HCT116 (cell line): ENCODE results near the gene PLEKHA4. TPM values are rescaled to one million over a fixed set of nuclear protein-coding genes. Genes with fewer than 3 reads are reported as not detected.

ENCODE experiments used
- ATAC-seq: fragments of 200-7000 bp; cut with Tn5 transposase; 2 replicates; pipeline ENCODE4 v1.9.1; 2020; ENCODE audit warnings: mild to moderate bottlenecking, moderate library complexity
- BruUV-seq: library from RNA; stranded (reverse); fragments of 400-500 nt; replicated peaks from 2 replicates; lab custom pipeline; 2021; lab: Mats Ljungman, UMichigan
- CTCF ChIA-PET: fragments of 300-600 bp; sonication (Branson Sonifier 250); formaldehyde crosslinking; loops from one replicate; lab custom pipeline; 2021; ENCODE audit warnings: antibody characterized with exemption; lab: Charles Lee
- POLR2A ChIA-PET: fragments of 300-600, 350-600 bp; sonication (Branson Sonifier 250); formaldehyde crosslinking; loops from one replicate; lab custom pipeline; 2021; ENCODE audit warnings: antibody characterized with exemption; lab: Charles Lee
- RAD21 ChIA-PET, 2 experiments: fragments of 300-600 bp; sonication (Branson Sonifier 250); formaldehyde crosslinking; loops; one replicate each; lab custom pipeline; 2023; ENCODE audit warnings: low total read pairs in 2 of 2; ENCODE audit not compliant: uncharacterized antibody in 2 of 2, unreplicated experiment in 2 of 2, low non-redundant PET in 1 of 2; lab: Charles Lee
- DNase-seq: peaks from one replicate; pipeline ENCODE4 v3.0.0-alpha.2; 2010; ENCODE audit warnings: low read depth, low spot score
- H2AFZ ChIP-seq: fragments of 200-600 bp; shearing (Covaris generic), sonication (generic); 2 replicates; pipeline ENCODE4 v1.6.1; 2017; ENCODE audit warnings: low read depth, mixed run types, mixed read lengths, antibody characterized with exemption, low read length; ENCODE audit not compliant: poor library complexity, severe bottlenecking
- H3K27ac ChIP-seq: 2 replicates; pipeline ENCODE4 v1.5.1; 2012; ENCODE audit warnings: low read depth, low read length
- H3K27me3 ChIP-seq: fragments of 200-600 bp; sonication (generic); 2 replicates; pipeline ENCODE4 v1.6.1; 2016; ENCODE audit warnings: mixed run types, low read length, mixed read lengths; ENCODE audit not compliant: insufficient read depth
- H3K36me3 ChIP-seq, 2 experiments: fragments of 200-500 bp in 1 of 2; fragments of 200-600 bp in 1 of 2; sonication (Bioruptor generic) in 1 of 2; sonication (generic) in 1 of 2; 2 replicates each; pipeline versions ENCODE4 v1.5.1 to v1.6.1; 2014 to 2016; ENCODE audit warnings: low read length in 2 of 2, inconsistent platforms in 1 of 2, mixed read lengths in 1 of 2, mixed run types in 1 of 2; ENCODE audit not compliant: insufficient read depth in 2 of 2, control insufficient read depth in 1 of 2
- H3K4me1 ChIP-seq, 2 experiments: fragments of 200-600 bp in 1 of 2; sonication (generic) in 1 of 2; 2 replicates each; pipeline versions ENCODE4 v1.5.1 to v1.6.1; 2012 to 2017; ENCODE audit warnings: low read length in 2 of 2, inconsistent platforms in 1 of 2, mild to moderate bottlenecking in 1 of 2, mixed read lengths in 1 of 2, mixed run types in 1 of 2, moderate library complexity in 1 of 2; ENCODE audit not compliant: insufficient read depth in 2 of 2, control insufficient read depth in 1 of 2
- H3K4me2 ChIP-seq: fragments of 200-600 bp; sonication (generic); 2 replicates; pipeline ENCODE4 v1.6.1; 2017; ENCODE audit warnings: mixed run types, low read length, mixed read lengths
- H3K4me3 ChIP-seq, 2 experiments: fragments of 200-600 bp in 1 of 2; sonication (generic) in 1 of 2; replicated peaks in 1 of 2; 2 replicates each; pipeline ENCODE4 v1.5.1; 2011 to 2016; ENCODE audit warnings: low read length in 2 of 2, control low read depth in 1 of 2, low read depth in 1 of 2, mild to moderate bottlenecking in 1 of 2, mixed read lengths in 1 of 2, mixed run types in 1 of 2
- H3K79me2 ChIP-seq: fragments of 200-600 bp; sonication (generic); 2 replicates; pipeline ENCODE4 v1.6.1; 2017; ENCODE audit warnings: mild to moderate bottlenecking, mixed run types, low read length, moderate library complexity, mixed read lengths; ENCODE audit not compliant: insufficient read depth
- H3K9ac ChIP-seq: fragments of 200-600 bp; sonication (generic); 2 replicates; pipeline ENCODE4 v1.6.1; 2016; ENCODE audit warnings: low read length, mixed read lengths
- H3K9me2 ChIP-seq: fragments of 200-600 bp; sonication (generic), shearing (Covaris generic); 2 replicates; pipeline ENCODE4 v1.6.1; 2017; ENCODE audit warnings: mixed run types, mild to moderate bottlenecking, moderate library complexity; ENCODE audit not compliant: insufficient read depth
- H3K9me3 ChIP-seq, 2 experiments: fragments of 200-500 bp in 1 of 2; fragments of 200-600 bp in 1 of 2; sonication (Bioruptor generic) in 1 of 2; sonication (generic) in 1 of 2; 2 replicates each; pipeline ENCODE4 v1.6.1; 2014 to 2017; ENCODE audit warnings: low read length in 2 of 2, mixed read lengths in 2 of 2, inconsistent platforms in 1 of 2, low read depth in 1 of 2, mild to moderate bottlenecking in 1 of 2, mixed run types in 1 of 2, moderate library complexity in 1 of 2; ENCODE audit not compliant: control insufficient read depth in 1 of 2, insufficient read depth in 1 of 2
- H4K20me1 ChIP-seq: fragments of 200-600 bp; sonication (generic), shearing (Covaris generic); 2 replicates; pipeline ENCODE4 v1.6.1; 2017; ENCODE audit warnings: mixed run types, mild to moderate bottlenecking, moderate library complexity; ENCODE audit not compliant: insufficient read depth
- CBX3 ChIP-seq: IDR thresholded peaks from 2 replicates; pipeline ENCODE4 v1.6.1; 2012; ENCODE audit warnings: low read depth
- CTCF ChIP-seq, 3 experiments: fragments of 200-600 bp in 1 of 3; sonication (generic) in 1 of 3; IDR thresholded peaks in 2 of 3; conservative IDR thresholded peaks in 1 of 3; 2 replicates each; pipeline ENCODE4 v1.5.1; 2012 to 2017; ENCODE audit warnings: low read depth in 2 of 3, low read length in 2 of 3, antibody characterized with exemption in 1 of 3, borderline replicate concordance in 1 of 3, control low read depth in 1 of 3, mild to moderate bottlenecking in 1 of 3, mixed read lengths in 1 of 3, mixed run types in 1 of 3, moderate library complexity in 1 of 3; ENCODE audit not compliant: insufficient read depth in 1 of 3
- EZH2phosphoT487 ChIP-seq: fragments of 200-600 bp; IDR thresholded peaks from 2 replicates; pipeline ENCODE4 v1.6.1; 2018; ENCODE audit warnings: antibody characterized with exemption, borderline replicate concordance
- FOSL1 ChIP-seq: IDR thresholded peaks from 2 replicates; pipeline ENCODE4 v1.6.1; 2012; ENCODE audit warnings: low read depth
- JUND ChIP-seq: IDR thresholded peaks from 2 replicates; pipeline ENCODE4 v1.6.1; 2012
- MAX ChIP-seq: IDR thresholded peaks from 2 replicates; pipeline ENCODE4 v1.6.1; 2012
- RAD21 ChIP-seq: IDR thresholded peaks from 2 replicates; pipeline ENCODE4 v1.6.1; 2012; ENCODE audit warnings: low read depth, mild to moderate bottlenecking
- REST ChIP-seq: IDR thresholded peaks from 2 replicates; pipeline ENCODE4 v1.6.1; 2012; ENCODE audit warnings: low read depth
- SRF ChIP-seq: IDR thresholded peaks from 2 replicates; pipeline ENCODE4 v1.6.1; 2012; ENCODE audit warnings: low read depth
- ZBTB33 ChIP-seq: IDR thresholded peaks from 2 replicates; pipeline ENCODE4 v1.6.1; 2011; ENCODE audit warnings: mild to moderate bottlenecking, low read length, moderate library complexity; ENCODE audit not compliant: insufficient replicate concordance; ENCODE audit errors: extremely low read depth
- ZFX ChIP-seq: fragments of 450-650 bp; IDR thresholded peaks from 2 replicates; pipeline ENCODE4 v1.6.1; 2017
- intact Hi-C: fragments of 100-400 bp; cut with micrococcal nuclease; formaldehyde crosslinking; loops from 2 replicates; pipeline ENCODE4 v1.10.0; 2022
- total RNA-seq: library from RNA; stranded (reverse); gene quantifications from one replicate; pipeline ENCODE4 v1.2.1, GENCODE V29; 2021; ENCODE audit not compliant: unreplicated experiment

The PLEKHA4 gene
- total RNA-seq, 1 experiment from 2014 or later: 20.4 TPM

- Histone ChIP-seq H3K9me2 (no peaks in the 10 kb centered on the region), H3K9me3 (no peaks in the 10 kb centered on the region), H3K79me2 (no peaks in the 10 kb centered on the region), H3K36me3 (peaks cover 6 to 18% of the 10 kb centered on the region in 2 experiments), H3K27me3 (no peaks in the 10 kb centered on the region), H3K9ac (no peak overlapping the region), H3K4me3 (no peak overlapping the region), H4K20me1 (no peaks in the 10 kb centered on the region), H3K4me2 (no peak overlapping the region), H3K27ac (no peak overlapping the region), H2AFZ (no peak overlapping the region), H3K4me1 (no peaks in the 10 kb centered on the region)
- ChIA-PET CTCF (no interaction called here), POLR2A (no interaction called here), RAD21 (no interaction called here)
- DNase-seq (no peak), ATAC-seq (no peak)
- BruUV-seq: no TSS peak
- intact Hi-C loops: no loop called here
- TF ChIP-seq RAD21 (no peak), JUND (no peak), SRF (no peak), MAX (no peak), ZBTB33 (no peak), EZH2phosphoT487 (no peak), ZFX (no peak), CBX3 (no peak), REST (no peak), CTCF (IDR thresholded peaks at IDR 0.05 in 2 of 3, conservative IDR thresholded peaks at IDR 0.05 in 1 of 3; ENCODE audit: borderline replicate concordance in 1 of 3, insufficient read depth in 1 of 3, low read depth in 2 of 3, low read length in 2 of 3) (no peak), FOSL1 (no peak)
Measured at GRCh38 chr19:48915757-48916156, 47.3 kb upstream of the PLEKHA4 start.
